Thymus (tissue), 11 donors: ENCODE measurements around the gene GRID1. TPM values are rescaled to one million over a fixed set of nuclear protein-coding genes. Genes with fewer than 3 reads are reported as not detected.

ENCODE experiments used
- DNase-seq, 9 donors: peaks; one replicate each; pipeline ENCODE4 v3.0.0-alpha.2; 2013; ENCODE audit warnings: low spot score in 9 of 9, low read depth in 6 of 9, missing footprints in 1 of 9
- H3K27ac ChIP-seq, 2 donors: one replicate each; pipeline ENCODE4 v1.5.1; 2013; ENCODE audit warnings: control low read depth in 1 of 2, low read depth in 1 of 2, low read length in 1 of 2, mild to moderate bottlenecking in 1 of 2, moderate library complexity in 1 of 2
- H3K27me3 ChIP-seq, 2 donors: one replicate each; pipeline ENCODE4 v1.5.1; 2013; ENCODE audit warnings: low read length in 1 of 2; ENCODE audit not compliant: control insufficient read depth in 2 of 2, insufficient read depth in 1 of 2
- H3K36me3 ChIP-seq, 2 donors: one replicate each; pipeline ENCODE4 v1.5.1; 2013; ENCODE audit warnings: low read length in 1 of 2, mild to moderate bottlenecking in 1 of 2, moderate library complexity in 1 of 2; ENCODE audit not compliant: control insufficient read depth in 2 of 2, insufficient read depth in 2 of 2
- H3K4me1 ChIP-seq, 2 donors: one replicate each; pipeline ENCODE4 v1.5.1; 2013; ENCODE audit warnings: low read length in 2 of 2; ENCODE audit not compliant: control insufficient read depth in 2 of 2, insufficient read depth in 2 of 2
- H3K4me3 ChIP-seq, 2 donors: one replicate each; pipeline ENCODE4 v1.5.1; 2013; ENCODE audit warnings: low read length in 2 of 2, control low read depth in 1 of 2, mild to moderate bottlenecking in 1 of 2
- H3K9me3 ChIP-seq, 2 donors: one replicate each; pipeline ENCODE4 v1.5.1; 2013; ENCODE audit warnings: low read length in 1 of 2, mild to moderate bottlenecking in 1 of 2; ENCODE audit not compliant: control insufficient read depth in 2 of 2, insufficient read depth in 1 of 2
- WGBS: extraction: QIAGEN DNeasy Blood & Tissue Kit; methylation state at CpG from one replicate; pipeline ENCODE4 v1.1.7; 2013; 5-methylcytosine and 5-hydroxymethylcytosine counted together
- polyA plus RNA-seq: library from polyadenylated mRNA; stranded (reverse); fragments of 200-250 nt; gene quantifications from one replicate; pipeline ENCODE4 v1.2.3, GENCODE V29; 2013
- total RNA-seq: library from RNA; stranded (reverse); fragments of 120-200 nt; gene quantifications from one replicate; pipeline ENCODE4 v1.2.4, GENCODE V29; 2013
- donor health status: healthy.

Gene GRID1
- total and polyA plus RNA-seq, 2 donors, result 0.33 to 0.46 TPM

DNA sequence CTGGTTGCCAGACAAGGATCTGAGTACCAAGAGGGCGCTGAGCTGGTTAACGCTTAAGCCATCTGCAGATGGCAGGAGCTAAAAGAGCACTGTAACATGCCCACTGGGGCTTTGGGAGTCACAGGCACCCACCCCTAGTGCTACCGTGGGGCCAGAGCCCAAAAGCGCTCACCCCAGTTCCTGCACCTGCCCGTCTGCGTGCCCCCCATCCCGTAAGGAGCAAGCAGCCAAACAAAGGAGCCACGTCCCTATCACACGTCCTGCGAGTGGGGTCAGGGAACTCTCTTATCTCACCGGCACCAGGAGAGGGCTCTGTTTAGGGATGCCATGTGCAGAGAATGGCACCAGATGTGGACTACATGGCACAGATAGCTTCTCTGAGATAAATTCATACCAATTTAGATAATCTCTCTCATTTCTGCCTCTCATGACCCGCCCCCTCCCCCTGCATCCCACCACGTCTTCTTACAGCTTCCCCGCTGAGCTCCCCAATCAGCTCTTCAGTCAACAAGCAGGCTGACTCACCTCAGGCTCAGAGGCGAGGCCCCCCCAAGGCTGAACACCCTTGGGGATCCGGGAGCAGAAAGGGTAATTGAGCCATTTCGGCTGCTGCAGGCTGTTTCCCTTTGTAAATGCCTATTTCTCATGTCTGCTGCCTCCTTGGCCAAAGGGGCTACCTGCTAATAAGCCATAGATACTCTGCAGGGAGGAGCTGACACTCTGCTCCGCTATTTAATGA, 235.7 kb downstream of the GRID1 start:
- Histone ChIP-seq H3K27ac (no peak overlapping the region), H3K4me1 (no peaks in the 10 kb centered on the region), H3K27me3 (no peaks in the 10 kb centered on the region), H3K36me3 (no peaks in the 10 kb centered on the region), H3K4me3 (no peak overlapping the region), H3K9me3 (peaks cover 0 to 1% of the 10 kb centered on the region in 2 donors)
- 94% methylated on average over 18 of the region's 18 CpGs for WGBS
- no peak for DNase-seq

DNA sequence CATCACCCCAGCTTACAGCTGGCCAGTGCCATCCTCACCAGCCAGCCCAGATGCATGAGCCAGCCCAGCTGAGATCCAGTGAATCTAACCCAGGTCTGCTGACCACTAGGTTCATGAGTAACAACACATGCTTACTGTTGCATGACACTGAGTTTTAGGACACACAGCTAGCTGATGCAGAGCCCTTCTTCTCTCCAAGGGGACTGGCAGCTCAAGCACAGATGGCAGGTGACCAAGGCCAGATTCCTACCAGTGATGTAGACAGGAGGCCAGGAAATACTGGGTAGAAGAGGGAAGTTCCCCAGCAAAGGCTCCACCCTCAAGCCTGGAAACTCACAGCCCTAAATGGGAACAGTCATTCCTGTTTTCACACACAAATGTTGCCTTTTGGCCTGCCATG, 236.6 kb downstream of the GRID1 start:
- H3K4me3 ChIP-seq, result no peak overlapping the region
- H3K4me1 ChIP-seq, result no peaks in the 10 kb centered on the region
- no peaks in the 10 kb centered on the region for H3K27me3 ChIP-seq
- DNase-seq, result no peak
- peaks cover 0 to 1% of the 10 kb centered on the region in 2 donors for H3K9me3 ChIP-seq
- no peaks in the 10 kb centered on the region for H3K36me3 ChIP-seq
- H3K27ac ChIP-seq, result no peak overlapping the region

DNA sequence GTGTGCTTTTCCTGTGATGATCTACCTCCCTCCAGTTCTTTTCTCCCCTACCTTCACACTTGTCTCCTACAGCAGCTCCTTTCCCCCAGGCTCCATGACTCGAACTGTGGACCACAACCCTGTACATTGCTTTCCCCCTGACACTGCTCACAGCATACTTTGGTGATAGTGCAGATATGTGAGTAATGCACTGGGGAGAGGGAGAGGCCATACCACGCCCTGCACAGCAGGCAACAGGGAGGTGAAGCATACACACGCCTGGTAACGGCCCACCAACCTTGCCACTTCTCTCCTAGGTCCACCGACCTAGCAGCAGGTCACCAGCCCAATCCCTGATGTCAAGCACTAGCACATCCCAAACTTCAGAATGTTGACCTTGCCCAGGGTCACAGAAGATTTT, 238.2 kb downstream of the GRID1 start:
- 95% methylated on average over 5 of the region's 5 CpGs for WGBS

DNA sequence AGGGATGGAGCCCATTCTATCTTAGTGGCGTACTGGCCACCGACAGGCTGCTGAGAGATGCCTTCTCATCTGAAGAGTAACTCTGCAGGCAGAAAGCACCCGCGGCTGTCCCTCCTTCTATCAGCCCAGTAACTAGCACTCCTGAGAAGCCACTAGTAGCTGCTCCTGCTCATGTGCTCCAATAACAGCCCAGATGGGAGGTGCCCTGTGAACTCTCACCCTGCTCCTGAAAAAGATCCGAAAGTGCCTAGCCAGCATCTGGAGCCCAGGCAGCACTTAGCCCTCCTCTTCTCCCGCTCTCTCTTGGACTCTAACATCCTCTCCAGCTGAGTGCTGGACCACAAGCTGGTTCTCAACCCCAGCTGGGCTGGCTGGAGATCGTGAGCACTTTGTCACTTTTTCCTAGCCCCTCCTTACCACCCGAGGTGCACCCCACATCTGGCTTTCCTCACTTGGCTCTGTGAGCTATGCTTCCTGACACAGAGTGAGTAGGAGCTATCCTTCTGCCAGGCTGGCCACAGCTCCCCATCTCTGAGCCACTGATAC, 239.2 kb downstream of the GRID1 start:
- DNase-seq, result no peak
- Histone ChIP-seq H3K4me1 (no peaks in the 10 kb centered on the region), H3K4me3 (no peak overlapping the region), H3K36me3 (no peaks in the 10 kb centered on the region), H3K9me3 (peaks cover 0 to 1% of the 10 kb centered on the region in 2 donors), H3K27ac (no peak overlapping the region), H3K27me3 (no peaks in the 10 kb centered on the region)
- WGBS, result 70% methylated on average over 8 of the region's 8 CpGs

More for the DNA sequence above, 238.2 kb downstream of the GRID1 start:
- Histone ChIP-seq H3K27me3 (no peaks in the 10 kb centered on the region), H3K27ac (no peak overlapping the region), H3K4me3 (no peak overlapping the region), H3K36me3 (no peaks in the 10 kb centered on the region), H3K9me3 (peaks cover 0 to 1% of the 10 kb centered on the region in 2 donors), H3K4me1 (no peaks in the 10 kb centered on the region)
- DNase-seq, result no peak

DNA sequence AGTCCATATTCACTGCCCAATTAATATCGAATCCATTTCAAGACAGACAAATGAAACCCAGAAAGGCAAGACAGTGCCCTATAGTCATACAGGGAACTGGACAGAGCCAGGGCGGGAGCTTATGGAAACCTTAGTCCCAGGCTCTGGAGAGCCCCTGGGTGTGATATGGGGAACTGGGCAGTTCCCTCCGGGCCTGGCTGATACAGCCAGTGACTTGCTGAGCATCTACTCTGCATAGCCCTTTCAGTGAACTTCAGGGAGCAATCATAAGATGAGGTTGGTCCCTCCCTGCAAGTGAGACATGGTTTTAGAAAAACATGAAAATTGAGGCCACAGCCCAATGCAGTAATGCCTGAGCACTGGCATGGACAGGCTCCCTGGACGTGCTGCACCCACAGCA, 241.9 kb downstream of the GRID1 start:
- H3K4me3 ChIP-seq, result no peak overlapping the region
- no peaks in the 10 kb centered on the region for H3K36me3 ChIP-seq
- no peaks in the 10 kb centered on the region for H3K9me3 ChIP-seq
- no peaks in the 10 kb centered on the region for H3K27me3 ChIP-seq
- DNase-seq, result no peak
- H3K4me1 ChIP-seq, result no peaks in the 10 kb centered on the region
- no peak overlapping the region for H3K27ac ChIP-seq
- 93% methylated on average over 4 of the region's 4 CpGs for WGBS

DNA sequence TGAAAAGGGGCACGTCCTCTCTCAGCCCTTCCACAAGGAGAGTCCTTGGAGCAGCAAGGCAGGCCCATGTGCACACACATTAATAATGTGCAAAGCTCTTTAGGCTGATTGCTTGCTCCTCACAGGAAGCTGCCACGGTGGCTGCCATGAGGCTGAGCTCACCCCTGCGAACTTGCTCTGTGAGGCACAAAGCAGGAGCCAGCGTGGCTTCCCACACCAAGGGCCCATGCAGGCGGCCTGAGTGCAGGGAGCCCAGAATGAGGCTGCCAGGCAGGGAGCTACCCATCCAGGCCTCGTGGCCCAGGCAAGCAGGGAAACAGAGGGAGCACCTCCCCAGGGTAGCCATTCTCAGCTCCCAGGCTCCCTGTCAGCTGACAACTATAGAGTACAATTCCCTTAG, 242.9 kb downstream of the GRID1 start:
- Histone ChIP-seq H3K4me1 (no peaks in the 10 kb centered on the region), H3K36me3 (no peaks in the 10 kb centered on the region), H3K9me3 (no peaks in the 10 kb centered on the region), H3K27ac (no peak overlapping the region), H3K27me3 (no peaks in the 10 kb centered on the region), H3K4me3 (no peak overlapping the region)
- DNase-seq, result no peak
- 78% methylated on average over 6 of the region's 6 CpGs for WGBS

DNA sequence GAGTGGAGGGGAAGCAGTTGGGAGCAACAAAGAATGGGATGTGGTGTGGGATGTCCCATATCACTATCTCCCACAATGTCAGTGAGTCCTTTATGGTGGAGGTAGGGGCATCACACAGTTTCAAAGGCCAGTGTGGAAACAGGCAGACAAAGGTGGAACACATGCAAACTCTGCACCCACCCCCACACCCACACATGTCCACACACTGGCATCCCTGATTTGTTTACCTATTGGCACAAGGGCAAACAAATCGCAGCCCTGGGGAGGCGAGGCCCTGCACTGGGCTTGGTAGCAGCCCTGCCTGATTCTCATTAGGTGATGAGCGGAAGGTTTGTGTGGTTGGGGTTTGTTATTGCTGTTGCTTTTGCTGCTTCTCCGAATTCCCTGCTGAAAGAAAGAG, 243.3 kb downstream of the GRID1 start:
- Histone ChIP-seq H3K9me3 (no peaks in the 10 kb centered on the region), H3K27me3 (no peaks in the 10 kb centered on the region), H3K27ac (no peak overlapping the region), H3K36me3 (no peaks in the 10 kb centered on the region), H3K4me1 (no peaks in the 10 kb centered on the region), H3K4me3 (no peak overlapping the region)
- DNase-seq, result no peak
- WGBS, result 92% methylated on average over 4 of the region's 4 CpGs

DNA sequence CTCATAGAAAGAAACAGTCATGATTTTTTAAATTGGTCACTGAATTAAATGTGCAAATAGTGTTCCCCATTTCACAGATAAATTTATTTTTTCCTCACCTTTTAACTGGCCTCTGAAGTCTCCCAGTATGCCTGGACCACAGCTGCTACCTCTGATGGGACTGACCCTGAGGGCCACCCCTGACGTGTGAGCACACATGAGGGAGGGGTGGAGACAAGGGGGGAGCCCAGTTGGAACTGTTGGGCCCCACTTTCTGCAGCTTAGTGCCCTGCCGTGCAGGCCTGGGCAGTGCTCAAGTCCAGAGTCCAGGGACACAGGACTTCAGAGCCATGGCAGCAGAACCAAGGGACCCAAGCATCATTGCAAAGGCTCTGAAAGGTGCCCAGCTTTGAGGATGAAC, 243.9 kb downstream of the GRID1 start:
- H3K27ac ChIP-seq, result no peak overlapping the region
- 92% methylated on average over 2 of the region's 2 CpGs for WGBS
- DNase-seq, result no peak
- no peaks in the 10 kb centered on the region for H3K9me3 ChIP-seq
- no peaks in the 10 kb centered on the region for H3K4me1 ChIP-seq
- no peak overlapping the region for H3K4me3 ChIP-seq
- H3K36me3 ChIP-seq, result no peaks in the 10 kb centered on the region
- H3K27me3 ChIP-seq, result no peaks in the 10 kb centered on the region

DNA sequence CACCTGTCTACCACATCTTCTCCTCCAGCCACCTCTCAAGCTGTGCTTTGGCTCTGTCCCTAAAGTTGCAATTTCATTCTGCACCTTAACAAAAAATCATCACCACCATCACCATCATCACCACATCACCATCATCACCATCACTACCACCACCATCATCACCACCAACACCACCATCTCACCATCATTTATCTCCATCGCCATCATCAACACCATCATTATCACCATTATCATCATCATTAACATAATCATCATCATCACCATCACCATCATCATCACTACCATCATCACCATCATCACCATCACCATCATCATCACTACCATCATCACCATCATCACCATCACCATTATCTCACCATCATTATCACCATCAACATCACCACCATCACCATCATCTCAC, 245.4 kb downstream of the GRID1 start:
- no peaks in the 10 kb centered on the region for H3K36me3 ChIP-seq
- H3K9me3 ChIP-seq, result no peaks in the 10 kb centered on the region
- WGBS, result 98% methylated on average over 1 of the region's 1 CpG
- no peaks in the 10 kb centered on the region for H3K27me3 ChIP-seq
- H3K4me1 ChIP-seq, result no peaks in the 10 kb centered on the region
- no peak overlapping the region for H3K4me3 ChIP-seq
- no peak for DNase-seq
- H3K27ac ChIP-seq, result no peak overlapping the region
